GM18909 (cell line): ENCODE data around the gene GRM8.

Experiments
- ATAC-seq: cut with Tn5 transposase; IDR thresholded peaks from one replicate; pipeline ENCODE4 v1.9.1; 2021; ENCODE audit warnings: mild to moderate bottlenecking; ENCODE audit not compliant: unreplicated experiment, poor library complexity

GRM8 gene

GRCh38 chr7:126776498-126776897, 476.2 kb downstream of the GRM8 start:
- no peak for ATAC-seq

- no peak for ATAC-seq
Observed at GRCh38 chr7:126774077-126774476, 478.7 kb downstream of the GRM8 start.

GRCh38 chr7:126768836-126769235, 483.9 kb downstream of the GRM8 start:
- no peak for ATAC-seq

GRCh38 chr7:126760914-126761577, 491.7 kb downstream of the GRM8 start:
- ATAC-seq, result no peak

- ATAC-seq, result no peak
Observed at GRCh38 chr7:126755381-126755780, 497.4 kb downstream of the GRM8 start.

- ATAC-seq, result no peak
Observed at GRCh38 chr7:126750207-126750911, 502.4 kb downstream of the GRM8 start.

- ATAC-seq, result no peak
Observed at GRCh38 chr7:126728967-126729366, 523.8 kb downstream of the GRM8 start.

GRCh38 chr7:126727930-126728391, 524.8 kb downstream of the GRM8 start:
- ATAC-seq, result no peak

GRCh38 chr7:126723966-126724544, 528.7 kb downstream of the GRM8 start:
- ATAC-seq, result no peak

- peak; percentile 92 for ATAC-seq
Observed at GRCh38 chr7:126720232-126720631, 532.5 kb downstream of the GRM8 start.

GRCh38 chr7:126718419-126718818, 534.3 kb downstream of the GRM8 start:
- peak; percentile 43 for ATAC-seq

- ATAC-seq, result no peak
Observed at GRCh38 chr7:126716321-126716720, 536.4 kb downstream of the GRM8 start.

- ATAC-seq, result no peak
Observed at GRCh38 chr7:126715076-126715475, 537.7 kb downstream of the GRM8 start.

GRCh38 chr7:126702242-126703016, 550.3 kb downstream of the GRM8 start:
- peak; percentile 44 for ATAC-seq

- peak; percentile 89 for ATAC-seq
Observed at GRCh38 chr7:126700807-126701604, 551.7 kb downstream of the GRM8 start.

GRCh38 chr7:126699707-126700106, 553.0 kb downstream of the GRM8 start:
- peak; percentile 19 for ATAC-seq

- no peak for ATAC-seq
Observed at GRCh38 chr7:126698909-126699308, 553.8 kb downstream of the GRM8 start.

- no peak for ATAC-seq
Observed at GRCh38 chr7:126698446-126698845, 554.3 kb downstream of the GRM8 start.

GRCh38 chr7:126696256-126697038, 556.3 kb downstream of the GRM8 start:
- ATAC-seq, result peak; percentile 30
